Right lobe of liver (tissue), 6 donors: ENCODE data around the gene PLA2G4F. TPM values are rescaled to one million over a fixed set of nuclear protein-coding genes. Genes with fewer than 3 reads are reported as not detected.

Experiments used
- ATAC-seq, 4 donors: fragments of 200-7000 bp; cut with Tn5 transposase; one replicate each; pipeline ENCODE4 v1.9.1; 2020; ENCODE audit warnings: mild to moderate bottlenecking in 4 of 4, moderate library complexity in 4 of 4
- DNase-seq, 3 donors: peaks; one replicate each; pipeline ENCODE4 v3.0.0-alpha.2; 2020
- H3K27ac ChIP-seq, 3 donors: fragments of 200-600 bp; one replicate each; pipeline ENCODE4 v1.8.0; 2022
- H3K27me3 ChIP-seq, 2 donors: fragments of 200-600 bp; one replicate each; pipeline ENCODE4 v1.8.0; 2022
- H3K36me3 ChIP-seq, 4 donors: fragments of 200-600 bp; sonication (generic) in 1 of 4; one replicate each; pipeline versions ENCODE4 v1.5.1 to v1.8.0; 2017 to 2022; ENCODE audit warnings: control low read depth in 1 of 4
- H3K4me1 ChIP-seq, 4 donors: fragments of 200-600 bp; sonication (generic) in 1 of 4; one replicate each; pipeline versions ENCODE4 v1.5.1 to v1.8.0; 2017 to 2022; ENCODE audit warnings: control low read depth in 1 of 4
- H3K4me3 ChIP-seq, 3 donors: fragments of 200-600 bp; one replicate each; pipeline ENCODE4 v1.8.0; 2022
- H3K9me3 ChIP-seq, 4 donors: fragments of 200-600 bp; sonication (generic) in 1 of 4; one replicate each; pipeline versions ENCODE4 v1.5.1 to v1.8.0; 2017 to 2022; ENCODE audit warnings: control low read depth in 1 of 4
- POLR2A ChIP-seq: fragments of 450-650 bp; IDR thresholded peaks from one replicate; pipeline ENCODE4 v1.6.1; 2017; ENCODE audit warnings: antibody characterized with exemption, mild to moderate bottlenecking
- WGBS: methylation state at CpG from one replicate; pipeline ENCODE4 v1.1.6; 2018; ENCODE audit warnings: low coverage, low lambda C conversion rate; ENCODE audit not compliant: insufficient coverage; ENCODE audit errors: missing lambda C conversion rate; 5-methylcytosine and 5-hydroxymethylcytosine counted together
- intact Hi-C, 2 donors: fragments of 100-400 bp; cut with DNase I; formaldehyde crosslinking; loops; one replicate each; pipeline versions ENCODE4 v1.11.2 to v1.14.1; 2022
- total RNA-seq, 6 experiments: library from RNA; depleted of rRNA in 2 of 6; stranded (reverse); fragments of >200 nt in 2 of 6; fragmentation: NEBNext Ultra II Directional in 3 of 6; extraction: Animal tissue kit (Norgen Biotek cat#: 25700) in 3 of 6; gene quantifications; one replicate each; pipeline versions ENCODE4 v1.1.0 to v1.2.4, GENCODE V29; 2016 to 2023
- TF ChIP-seq, protein P1 (sequence below), 4 donors: fragments of 200-600 bp in 3 of 4; fragments of 450-650 bp in 1 of 4; IDR thresholded peaks; one replicate each; pipeline versions ENCODE4 v1.5.1 to v1.8.0; 2016 to 2022; ENCODE audit warnings: antibody characterized with exemption in 4 of 4, mild to moderate bottlenecking in 2 of 4
- donor health status: DM: no; HTN: yes; CAD: no.
- donor health status: DM: no; HTN: no; CAD: no.
- donor health status: DM: no; HTN: no; CAD: no.
- donor health status: DM: no; HTN: yes; CAD: no.
- donor health status: DM: no; HTN: yes; CAD: no.

The PLA2G4F gene
- total RNA-seq, 6 experiments from 2014 or later: not detected

GRCh38 chr15:42123546-42123945 lies 32.9 kb downstream of the PLA2G4F start:
- H3K27ac ChIP-seq: no peak overlapping the region
- ATAC-seq (no peak), DNase-seq (no peak)
- H3K36me3 ChIP-seq: no peaks in the 10 kb centered on the region
- H3K4me3 ChIP-seq: no peak overlapping the region
- TF ChIP-seq, protein P1, sequence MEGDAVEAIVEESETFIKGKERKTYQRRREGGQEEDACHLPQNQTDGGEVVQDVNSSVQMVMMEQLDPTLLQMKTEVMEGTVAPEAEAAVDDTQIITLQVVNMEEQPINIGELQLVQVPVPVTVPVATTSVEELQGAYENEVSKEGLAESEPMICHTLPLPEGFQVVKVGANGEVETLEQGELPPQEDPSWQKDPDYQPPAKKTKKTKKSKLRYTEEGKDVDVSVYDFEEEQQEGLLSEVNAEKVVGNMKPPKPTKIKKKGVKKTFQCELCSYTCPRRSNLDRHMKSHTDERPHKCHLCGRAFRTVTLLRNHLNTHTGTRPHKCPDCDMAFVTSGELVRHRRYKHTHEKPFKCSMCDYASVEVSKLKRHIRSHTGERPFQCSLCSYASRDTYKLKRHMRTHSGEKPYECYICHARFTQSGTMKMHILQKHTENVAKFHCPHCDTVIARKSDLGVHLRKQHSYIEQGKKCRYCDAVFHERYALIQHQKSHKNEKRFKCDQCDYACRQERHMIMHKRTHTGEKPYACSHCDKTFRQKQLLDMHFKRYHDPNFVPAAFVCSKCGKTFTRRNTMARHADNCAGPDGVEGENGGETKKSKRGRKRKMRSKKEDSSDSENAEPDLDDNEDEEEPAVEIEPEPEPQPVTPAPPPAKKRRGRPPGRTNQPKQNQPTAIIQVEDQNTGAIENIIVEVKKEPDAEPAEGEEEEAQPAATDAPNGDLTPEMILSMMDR (IDR thresholded peaks at IDR 0.05): no peak
- TF ChIP-seq POLR2A: no peak
- H3K9me3 ChIP-seq: no peaks in the 10 kb centered on the region
- WGBS: 60% methylated on average over 1 of the region's 3 CpGs
- intact Hi-C loops: no loop called here
- no peaks in the 10 kb centered on the region for H3K27me3 ChIP-seq
- H3K4me1 ChIP-seq: no peaks in the 10 kb centered on the region

DNA sequence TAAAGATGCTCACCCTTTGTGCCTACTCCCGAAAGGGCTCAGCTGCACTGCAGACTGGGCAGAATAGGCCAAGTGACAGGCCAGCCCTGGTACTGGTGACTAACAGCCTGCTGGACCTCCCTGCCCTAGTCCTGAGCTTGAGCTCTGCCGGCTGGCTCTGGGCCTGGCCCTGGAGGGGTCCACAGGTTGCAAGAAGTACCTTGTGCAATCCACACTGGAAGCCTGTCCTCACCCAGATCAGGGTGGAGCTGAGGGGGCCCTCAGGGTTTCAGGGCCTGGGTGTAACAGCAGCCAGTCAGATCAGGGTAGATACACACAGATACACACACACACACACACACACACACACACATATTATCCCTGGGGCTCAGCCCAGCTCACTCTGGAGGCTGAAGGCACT lies 34.8 kb downstream of the PLA2G4F start:
- Histone ChIP-seq H3K27me3 (no peaks in the 10 kb centered on the region), H3K4me1 (no peaks in the 10 kb centered on the region), H3K36me3 (no peaks in the 10 kb centered on the region), H3K27ac (no peak overlapping the region), H3K4me3 (no peak overlapping the region), H3K9me3 (no peaks in the 10 kb centered on the region)
- DNase-seq: no peak
- WGBS: no CpG with 5 or more reads among the region's 2 CpGs
- peak in 1 of 4 donors; percentile 51 for ATAC-seq
- intact Hi-C loops: no loop called here
- TF ChIP-seq, protein P1 (IDR thresholded peaks at IDR 0.05): no peak
- no peak for TF ChIP-seq POLR2A

- intact Hi-C loops: no loop called here
- Histone ChIP-seq H3K27me3 (no peaks in the 10 kb centered on the region), H3K9me3 (no peaks in the 10 kb centered on the region), H3K27ac (no peak overlapping the region), H3K4me3 (no peak overlapping the region), H3K4me1 (no peaks in the 10 kb centered on the region), H3K36me3 (no peaks in the 10 kb centered on the region)
- DNase-seq: no peak
- no peak for TF ChIP-seq POLR2A
- TF ChIP-seq, protein P1 (IDR thresholded peaks at IDR 0.05): no peak
- WGBS: 65% methylated on average over 4 of the region's 6 CpGs
- no peak for ATAC-seq
These were observed 35.4 kb downstream of the PLA2G4F start for GRCh38 chr15:42121021-42121420.

DNA sequence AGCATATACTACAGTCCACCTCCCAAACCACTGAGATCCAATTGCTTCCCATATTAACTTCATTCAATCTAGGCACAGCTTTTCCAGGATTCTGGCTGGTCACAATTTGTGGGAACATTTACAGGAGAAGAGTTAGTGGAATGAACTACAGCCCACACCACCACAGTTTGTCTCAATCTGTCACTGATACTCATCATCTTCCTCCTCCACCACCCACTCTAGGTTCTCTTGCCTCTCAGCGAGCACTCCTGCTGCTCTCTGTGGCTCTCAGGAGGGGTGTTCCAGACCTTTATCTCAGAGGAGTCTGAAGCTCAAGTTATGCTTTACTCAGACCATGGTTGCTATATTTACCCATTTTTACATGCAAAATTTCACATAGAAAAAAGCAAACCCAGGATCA lies 36.2 kb downstream of the PLA2G4F start:
- intact Hi-C loops: no loop called here
- H3K27ac ChIP-seq: no peak overlapping the region
- H3K27me3 ChIP-seq: no peaks in the 10 kb centered on the region
- ATAC-seq: no peak
- no peak for DNase-seq
- no peak overlapping the region for H3K4me3 ChIP-seq
- WGBS: 78% methylated on average over 1 of the region's 1 CpG
- no peaks in the 10 kb centered on the region for H3K9me3 ChIP-seq
- TF ChIP-seq, protein P1 (IDR thresholded peaks at IDR 0.05): no peak
- no peak for TF ChIP-seq POLR2A
- no peaks in the 10 kb centered on the region for H3K4me1 ChIP-seq
- no peaks in the 10 kb centered on the region for H3K36me3 ChIP-seq

- H3K27ac ChIP-seq: no peak overlapping the region
- no peak overlapping the region for H3K4me3 ChIP-seq
- no peaks in the 10 kb centered on the region for H3K36me3 ChIP-seq
- WGBS: 42% methylated on average over 5 of the region's 5 CpGs
- no peak for ATAC-seq
- intact Hi-C loops: no loop called here
- no peak for DNase-seq
- TF ChIP-seq, protein P1 (IDR thresholded peaks at IDR 0.05): no peak
- no peak for TF ChIP-seq POLR2A
- H3K27me3 ChIP-seq: no peaks in the 10 kb centered on the region
- no peaks in the 10 kb centered on the region for H3K4me1 ChIP-seq
- no peaks in the 10 kb centered on the region for H3K9me3 ChIP-seq
These were observed 37.0 kb downstream of the PLA2G4F start for GRCh38 chr15:42119446-42119760.
